Measurements from ENCODE around the gene LEF1. TPM values are rescaled to one million over a fixed set of nuclear protein-coding genes. Genes with fewer than 3 reads are reported as not detected.
A peak's percentile ranks its signal among the peaks of the same experiment; 100 is the strongest.

Gene LEF1
- total RNA-seq, 6 donors from 2014 or later = 3.3 to 10.0 (median 5.6) TPM

DNA sequence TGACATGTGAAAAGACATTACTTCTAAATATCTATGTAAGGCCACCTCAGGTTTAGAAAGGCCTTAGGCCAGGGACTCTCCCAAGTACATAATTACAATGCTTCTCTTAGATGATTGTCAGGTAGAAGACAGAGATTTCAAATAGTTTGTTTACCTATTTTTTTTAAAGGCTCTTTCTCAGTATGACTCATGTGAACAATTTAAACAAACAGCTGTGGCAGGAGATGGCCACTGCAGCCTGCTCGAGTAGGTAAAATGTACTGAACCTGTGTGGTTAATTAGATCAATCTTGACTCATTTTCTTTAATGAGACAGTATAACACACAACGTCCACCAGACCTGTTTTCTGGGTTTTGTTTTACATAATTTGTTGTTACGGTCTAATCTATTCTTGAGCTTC, 50.2 kb downstream of the LEF1 start:
- H3K36me3 ChIP-seq = no peaks in the 10 kb centered on the region
- ATAC-seq (ENCODE audit: low FRiP score in 2 of 2) = no peak
- no peak overlapping the region for H3K27ac ChIP-seq
- 61 to 71% methylated on average over 3 of the region's 3 CpGs for WGBS, 2 donors
- H3K4me1 ChIP-seq = no peaks in the 10 kb centered on the region
- no peak overlapping the region for H3K4me3 ChIP-seq
- no peak for DNase-seq
- H3K9me3 ChIP-seq = no peaks in the 10 kb centered on the region
- H3K27me3 ChIP-seq = no peaks in the 10 kb centered on the region
- TF ChIP-seq POLR2A (IDR thresholded peaks at IDR 0.05) (no peak), EP300 (IDR thresholded peaks at IDR 0.05) (no peak), POLR2AphosphoS5 (IDR thresholded peaks at IDR 0.05) (no peak)
- TF ChIP-seq, protein P1, sequence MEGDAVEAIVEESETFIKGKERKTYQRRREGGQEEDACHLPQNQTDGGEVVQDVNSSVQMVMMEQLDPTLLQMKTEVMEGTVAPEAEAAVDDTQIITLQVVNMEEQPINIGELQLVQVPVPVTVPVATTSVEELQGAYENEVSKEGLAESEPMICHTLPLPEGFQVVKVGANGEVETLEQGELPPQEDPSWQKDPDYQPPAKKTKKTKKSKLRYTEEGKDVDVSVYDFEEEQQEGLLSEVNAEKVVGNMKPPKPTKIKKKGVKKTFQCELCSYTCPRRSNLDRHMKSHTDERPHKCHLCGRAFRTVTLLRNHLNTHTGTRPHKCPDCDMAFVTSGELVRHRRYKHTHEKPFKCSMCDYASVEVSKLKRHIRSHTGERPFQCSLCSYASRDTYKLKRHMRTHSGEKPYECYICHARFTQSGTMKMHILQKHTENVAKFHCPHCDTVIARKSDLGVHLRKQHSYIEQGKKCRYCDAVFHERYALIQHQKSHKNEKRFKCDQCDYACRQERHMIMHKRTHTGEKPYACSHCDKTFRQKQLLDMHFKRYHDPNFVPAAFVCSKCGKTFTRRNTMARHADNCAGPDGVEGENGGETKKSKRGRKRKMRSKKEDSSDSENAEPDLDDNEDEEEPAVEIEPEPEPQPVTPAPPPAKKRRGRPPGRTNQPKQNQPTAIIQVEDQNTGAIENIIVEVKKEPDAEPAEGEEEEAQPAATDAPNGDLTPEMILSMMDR (IDR thresholded peaks at IDR 0.05) = no peak

DNA sequence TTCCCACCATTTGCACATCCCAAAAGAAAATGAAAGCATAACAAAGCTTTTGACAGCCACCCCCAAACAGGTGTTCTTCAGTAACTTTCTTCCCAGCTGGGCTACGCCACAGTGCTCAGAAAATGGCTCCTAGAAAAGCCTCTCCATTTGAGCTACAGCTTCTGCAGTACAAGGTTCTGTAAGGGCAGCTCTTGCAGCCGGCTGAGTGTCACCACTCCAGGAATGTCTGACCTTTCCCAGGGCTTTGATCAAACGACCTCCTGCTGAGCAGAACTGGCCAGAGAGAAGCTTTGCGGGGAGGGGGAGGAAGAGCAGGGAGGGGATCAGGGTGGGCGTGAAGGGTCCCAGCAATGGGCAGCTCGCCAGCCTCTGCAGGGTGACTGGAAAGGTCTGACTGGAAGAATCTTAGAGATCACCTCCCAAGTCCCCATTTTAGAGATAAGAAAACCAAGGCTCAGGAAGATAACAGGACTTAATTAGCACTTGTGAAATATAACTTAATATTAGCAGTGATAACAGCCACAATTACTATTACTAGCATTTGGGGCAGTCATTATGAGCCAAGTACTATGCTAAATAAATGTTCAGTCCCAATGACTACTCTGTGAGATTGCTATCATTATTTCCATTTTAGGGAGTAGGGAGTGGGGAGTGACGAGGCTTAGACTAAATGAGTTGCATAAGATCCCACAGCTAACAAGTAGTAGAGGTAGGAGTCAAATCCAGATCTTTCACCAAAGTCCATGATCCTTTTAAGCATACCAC, 51.1 kb downstream of the LEF1 start:
- WGBS, 2 donors = 73 to 79% methylated on average over 6 to 7 of the region's 7 CpGs
- no peaks in the 10 kb centered on the region for H3K4me1 ChIP-seq
- no peaks in the 10 kb centered on the region for H3K9me3 ChIP-seq
- no peak for ATAC-seq (ENCODE audit: low FRiP score in 2 of 2)
- no peak for TF ChIP-seq EP300 (IDR thresholded peaks at IDR 0.05)
- TF ChIP-seq, protein P1 (IDR thresholded peaks at IDR 0.05) = no peak
- TF ChIP-seq POLR2A (IDR thresholded peaks at IDR 0.05) = no peak
- DNase-seq = peak in 1 of 2 donors; percentile 11
- no peaks in the 10 kb centered on the region for H3K36me3 ChIP-seq
- H3K27ac ChIP-seq = no peak overlapping the region
- H3K27me3 ChIP-seq = no peaks in the 10 kb centered on the region
- H3K4me3 ChIP-seq = no peak overlapping the region

DNA sequence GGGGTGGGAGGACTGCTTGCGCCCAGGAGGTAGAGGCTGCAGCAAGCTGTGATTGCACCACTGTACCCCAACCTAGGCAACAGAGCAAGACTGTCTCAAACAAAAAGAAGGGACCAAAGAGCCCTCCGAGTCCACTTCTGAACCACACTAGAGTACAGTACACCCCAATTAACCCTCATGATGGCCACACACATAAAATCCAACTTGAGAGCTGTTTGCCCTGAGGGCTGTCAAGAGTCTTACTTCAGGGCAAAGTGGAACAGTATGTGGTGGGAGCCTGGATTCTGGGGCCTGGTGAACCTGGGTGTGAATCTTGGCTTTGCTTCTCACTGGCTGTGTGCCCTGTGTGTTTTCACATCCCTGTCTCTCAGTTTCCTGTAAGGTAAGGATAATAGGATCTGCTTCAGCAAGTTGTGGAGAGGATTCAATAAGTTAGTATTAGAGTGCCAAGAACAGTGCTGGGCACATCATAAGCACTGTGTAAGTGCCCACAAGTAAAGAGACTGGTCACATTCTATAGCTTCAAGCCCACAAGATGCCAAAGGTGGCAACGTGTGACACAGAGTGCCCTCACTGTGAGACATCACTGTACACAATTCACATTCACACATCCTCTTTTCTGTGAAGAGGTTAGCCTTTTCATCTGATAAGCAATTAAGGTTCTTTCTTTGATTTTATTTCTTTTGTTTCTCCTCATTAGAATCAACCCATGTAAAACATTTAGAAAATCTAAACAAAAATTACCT, 52.1 kb downstream of the LEF1 start:
- DNase-seq (no peak), ATAC-seq (ENCODE audit: low FRiP score in 2 of 2) (peak in 1 of 2 donors; percentile 51)
- H3K4me3 ChIP-seq = no peak overlapping the region
- no peaks in the 10 kb centered on the region for H3K9me3 ChIP-seq
- TF ChIP-seq POLR2A (IDR thresholded peaks at IDR 0.05) = no peak
- TF ChIP-seq, protein P1 (IDR thresholded peaks at IDR 0.05) = no peak
- TF ChIP-seq EP300 (IDR thresholded peaks at IDR 0.05) = no peak
- no peak for TF ChIP-seq POLR2AphosphoS5 (IDR thresholded peaks at IDR 0.05)
- no peak overlapping the region for H3K27ac ChIP-seq
- 62 to 69% methylated on average over 3 of the region's 3 CpGs for WGBS, 2 donors
- no peaks in the 10 kb centered on the region for H3K27me3 ChIP-seq
- no peaks in the 10 kb centered on the region for H3K36me3 ChIP-seq
- H3K4me1 ChIP-seq = no peaks in the 10 kb centered on the region

DNA sequence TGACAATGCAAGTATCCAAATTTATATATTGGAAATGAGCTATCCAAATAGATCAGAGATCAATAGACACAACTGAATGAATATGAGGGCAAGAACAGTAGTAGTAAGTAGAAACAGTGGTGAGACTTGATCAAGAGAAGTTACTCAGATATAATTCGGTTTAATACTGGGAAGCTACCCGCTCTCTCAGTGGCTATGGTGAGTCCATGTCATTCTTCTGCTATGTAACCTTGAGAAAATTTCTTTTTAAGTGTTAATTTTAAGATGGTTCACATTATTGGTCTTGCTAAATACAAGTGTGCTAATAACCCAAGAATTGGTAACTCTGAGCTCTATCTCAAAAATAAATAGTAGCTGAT, 53.6 kb downstream of the LEF1 start:
- no peaks in the 10 kb centered on the region for H3K36me3 ChIP-seq
- no peaks in the 10 kb centered on the region for H3K4me1 ChIP-seq
- no peak for ATAC-seq (ENCODE audit: low FRiP score in 2 of 2)
- 93 to 95% methylated on average over 2 of the region's 2 CpGs for WGBS, 2 donors
- DNase-seq = no peak
- no peaks in the 10 kb centered on the region for H3K27me3 ChIP-seq
- no peak overlapping the region for H3K4me3 ChIP-seq
- TF ChIP-seq POLR2AphosphoS5 (IDR thresholded peaks at IDR 0.05) (no peak), EP300 (IDR thresholded peaks at IDR 0.05) (no peak), POLR2A (IDR thresholded peaks at IDR 0.05) (no peak)
- TF ChIP-seq, protein P1 (IDR thresholded peaks at IDR 0.05) = no peak
- no peak overlapping the region for H3K27ac ChIP-seq
- no peaks in the 10 kb centered on the region for H3K9me3 ChIP-seq
